K562 (cell line): ENCODE data around the gene TPK1. TPM values are rescaled to one million over a fixed set of nuclear protein-coding genes. Genes with fewer than 3 reads are reported as not detected.

Source experiments
- ATAC-seq: fragments of 200-7000 bp; cut with Tn5 transposase; 3 replicates; pipeline ENCODE4 v1.9.1; 2020; ENCODE audit warnings: moderate library complexity
- BruUV-seq: library from RNA; stranded (reverse); fragments of 400-500 nt; replicated peaks from 2 replicates; lab custom pipeline; 2021; lab: Mats Ljungman, UMichigan
- CTCF ChIA-PET: fragments of 300-600 bp; formaldehyde crosslinking; extraction: SDS; loops from one replicate; lab custom pipeline; 2021; ENCODE audit warnings: low intra/inter-chr PET ratio; lab: Yijun Ruan, JAX
- POLR2A ChIA-PET: fragments of 300-600, 350-650 bp; sonication (Branson Sonifier 250); formaldehyde crosslinking; extraction: SDS; loops from one replicate; lab custom pipeline; 2021; ENCODE audit warnings: antibody characterized with exemption, inconsistent platforms; lab: Yijun Ruan, JAX
- DNase-seq, 4 experiments: peaks; one replicate each; pipeline versions ENCODE4 v3.0.0 to v3.0.0-alpha.2; 2011 to 2018; ENCODE audit warnings: low spot score in 3 of 4, mixed read lengths in 3 of 4; ENCODE audit errors: extremely low read depth in 1 of 4
- FAIRE-seq: peaks from 2 replicates; lab custom pipeline; 2011; peaks lifted over from hg19 to GRCh38; lab: Jason Lieb, UNC
- H2AFZ ChIP-seq: 2 replicates; pipeline ENCODE4 v1.6.0; 2011; ENCODE audit warnings: low read depth, low read length, control low read depth, inconsistent platforms
- H3K27ac ChIP-seq: fragments of 200-600 bp; 3 replicates; pipeline ENCODE4 v1.8.0; 2011; ENCODE audit warnings: low read depth, mild to moderate bottlenecking, control low read depth, inconsistent platforms, low read length, moderate library complexity, mixed read lengths; ENCODE audit errors: extremely low read depth
- H3K27me3 ChIP-seq, 2 experiments: fragments of 300-600 bp in 1 of 2; 2 replicates in 1 of 2; 3 replicates in 1 of 2; pipeline versions ENCODE4 v1.6.0 to v1.8.0; 2011; ENCODE audit warnings: inconsistent platforms in 2 of 2, low read length in 2 of 2, mild to moderate bottlenecking in 1 of 2, mixed read lengths in 1 of 2, moderate library complexity in 1 of 2; ENCODE audit not compliant: control insufficient read depth in 2 of 2, insufficient read depth in 2 of 2
- H3K36me3 ChIP-seq: fragments of 300-600 bp; 3 replicates; pipeline ENCODE4 v1.8.0; 2011; ENCODE audit warnings: mild to moderate bottlenecking, low read length, inconsistent platforms; ENCODE audit not compliant: control insufficient read depth, insufficient read depth
- H3K4me1 ChIP-seq, 2 experiments: fragments of 200-600 bp in 1 of 2; replicated peaks in 1 of 2; 2 replicates in 1 of 2; 3 replicates in 1 of 2; pipeline versions ENCODE4 v1.5.1 to v1.8.0; 2011; ENCODE audit warnings: inconsistent platforms in 2 of 2, low read length in 2 of 2, mild to moderate bottlenecking in 1 of 2, mixed read lengths in 1 of 2, moderate library complexity in 1 of 2; ENCODE audit not compliant: control insufficient read depth in 2 of 2, insufficient read depth in 2 of 2
- H3K4me2 ChIP-seq: 2 replicates; pipeline ENCODE4 v1.6.1; 2011; ENCODE audit warnings: low read length, control low read depth, inconsistent platforms, mixed read lengths; ENCODE audit not compliant: insufficient read depth
- H3K4me3 ChIP-seq: fragments of 200-600 bp; sonication (generic), shearing (Covaris generic); 2 replicates; pipeline ENCODE4 v1.5.1; 2016; ENCODE audit warnings: control low read depth, inconsistent platforms
- H3K79me2 ChIP-seq: fragments of 200-600 bp; 3 replicates; pipeline ENCODE4 v1.8.0; 2011; ENCODE audit warnings: low read length, inconsistent platforms; ENCODE audit not compliant: control insufficient read depth, insufficient read depth
- H3K9ac ChIP-seq, 2 experiments: 2 replicates each; pipeline versions ENCODE4 v1.6.0 to v1.6.1; 2011; ENCODE audit warnings: low read depth in 2 of 2, low read length in 2 of 2, control low read depth in 1 of 2, inconsistent platforms in 1 of 2, mild to moderate bottlenecking in 1 of 2, mixed read lengths in 1 of 2; ENCODE audit not compliant: insufficient read depth in 1 of 2
- H3K9me1 ChIP-seq: one replicate; pipeline ENCODE4 v1.6.0; 2011; ENCODE audit warnings: inconsistent platforms, mild to moderate bottlenecking, low read length, moderate library complexity; ENCODE audit not compliant: control insufficient read depth, insufficient read depth
- H3K9me3 ChIP-seq: replicated peaks from 2 replicates; pipeline ENCODE4 v1.5.1; 2011; ENCODE audit warnings: low read depth, low read length, inconsistent platforms; ENCODE audit not compliant: control insufficient read depth, insufficient read depth
- H4K20me1 ChIP-seq: replicated peaks from 2 replicates; pipeline ENCODE4 v1.6.1; 2011; ENCODE audit warnings: low read length, inconsistent platforms, mixed read lengths; ENCODE audit not compliant: control insufficient read depth, insufficient read depth
- C11orf30 ChIP-seq: fragments of 450-650 bp; IDR thresholded peaks from 2 replicates; pipeline ENCODE4 v1.6.1; 2016; ENCODE audit warnings: low read depth, mild to moderate bottlenecking
- HDAC2 ChIP-seq: fragments of 450-650 bp; IDR thresholded peaks from 2 replicates; pipeline ENCODE4 v1.6.1; 2016; ENCODE audit warnings: mild to moderate bottlenecking
- MAFG ChIP-seq: fragments of 450-650 bp; conservative IDR thresholded peaks from 2 replicates; pipeline ENCODE4 v1.6.1; 2016; ENCODE audit warnings: missing genetic modification characterization, missing compliant biosample characterization
- MAFK ChIP-seq: IDR thresholded peaks from 2 replicates; pipeline ENCODE4 v1.6.1; 2011; ENCODE audit warnings: low read length, improper control_type of control experiment
- NFE2L1 ChIP-seq: fragments of 450-650 bp; IDR thresholded peaks from 2 replicates; pipeline ENCODE4 v1.6.1; 2016; ENCODE audit warnings: missing genetic modification characterization, low read depth, mild to moderate bottlenecking, missing compliant biosample characterization, moderate library complexity, borderline replicate concordance
- NR2F6 ChIP-seq: fragments of 450-650 bp; formaldehyde crosslinking; IDR thresholded peaks from 2 replicates; pipeline ENCODE4 v1.4.0; 2020; ENCODE audit warnings: mild to moderate bottlenecking
- RBBP5 ChIP-seq: fragments of 200-600 bp; sonication (generic); IDR thresholded peaks from 2 replicates; pipeline ENCODE4 v1.6.1; 2012; ENCODE audit warnings: borderline replicate concordance, mild to moderate bottlenecking, low read length, control low read depth, inconsistent platforms; ENCODE audit not compliant: insufficient read depth, poor library complexity, severe bottlenecking
- ZNF316 ChIP-seq: fragments of 450-650 bp; IDR thresholded peaks from 2 replicates; pipeline ENCODE4 v1.6.1; 2016
- ZNF639 ChIP-seq, 2 experiments: fragments of 200-800 bp in 1 of 2; sonication (Bioruptor generic) in 1 of 2; sonication (generic) in 1 of 2; formaldehyde crosslinking in 1 of 2; IDR thresholded peaks in 1 of 2; conservative IDR thresholded peaks in 1 of 2; 2 replicates each; pipeline versions ENCODE4 v1.5.0 to v1.6.1; 2016 to 2020; ENCODE audit warnings: missing compliant biosample characterization in 1 of 2, missing genetic modification characterization in 1 of 2, missing genetic modification reagents in 1 of 2
- WGBS: fragments of 100-300 bp; shearing (Covaris generic); methylation state at CpG from one replicate; pipeline ENCODE4 v1.1.6; 2016; ENCODE audit warnings: low coverage, mixed read lengths; ENCODE audit not compliant: insufficient coverage; ENCODE audit errors: missing lambda C conversion rate; 5-methylcytosine and 5-hydroxymethylcytosine counted together
- in situ Hi-C: fragments of 300-500 bp; cut with MboI; formaldehyde crosslinking; loops from 4 replicates; pipeline ENCODE4 v1.15.0; 2018; ENCODE audit warnings: inconsistent platforms, mixed read lengths
- intact Hi-C: fragments of 100-400 bp; cut with micrococcal nuclease; formaldehyde crosslinking; loops from 2 replicates; pipeline ENCODE4 v1.14.2; 2022
- polyA plus RNA-seq, 8 experiments: library from polyadenylated mRNA; depleted of rRNA in 4 of 8; stranded (reverse) in 5 of 8; unstranded in 3 of 8; fragments of >200 nt; fragmentation: Nextera tagmentation in 2 of 8; fragmentation: Illumina TruSeq in 1 of 8; extraction: Ambion mirVana in 2 of 8; extraction: Trizol in 1 of 8; gene quantifications; 2 replicates each; pipeline versions ENCODE4 v1.2.1 to v1.2.3, GENCODE V29; 2011 to 2014; ENCODE audit warnings: inconsistent platforms in 1 of 8, missing spikeins in 1 of 8
- total RNA-seq, 7 experiments: library from RNA; depleted of rRNA in 6 of 7; stranded (reverse); fragments of >200 nt in 6 of 7; fragmentation: Illumina TruSeq in 2 of 7; extraction: Trizol in 2 of 7; gene quantifications; 2 replicates each; pipeline versions ENCODE4 v1.2.1 to v1.2.3, GENCODE V29; 2011 to 2021; ENCODE audit warnings: low replicate concordance in 1 of 7

TPK1 gene
- total and polyA plus RNA-seq, 9 of the 15 experiments (the other 6 are each of a cell fraction or from before 2014, with no cell fraction given), result 5.1 to 16.2 (median 9.2) TPM

- H3K4me1 ChIP-seq, result no peaks in the 10 kb centered on the region
- no peak overlapping the region for H3K4me2 ChIP-seq
- no peak for TF ChIP-seq HDAC2
- peak; percentile 57; the same call in 1 of the 2 replicates for TF ChIP-seq NFE2L1 (tag)
- TF ChIP-seq NR2F6 (CRISPR knock-in tag), result no peak
- TF ChIP-seq MAFK, result peak; percentile 27; the same call in 1 of the 2 replicates
- TF ChIP-seq RBBP5, result no peak
- TF ChIP-seq MAFG, result peak; percentile 61
- TF ChIP-seq ZNF639 (CRISPR knock-in tag; conservative IDR thresholded peaks at IDR 0.05 in 1 of 2, IDR thresholded peaks at IDR 0.05 in 1 of 2), result no peak
- TF ChIP-seq C11orf30, result peak; percentile 30
- TF ChIP-seq ZNF316, result peak; percentile 84
- FAIRE-seq (no peak), DNase-seq (no peak), ATAC-seq (no peak)
- no peaks in the 10 kb centered on the region for H3K36me3 ChIP-seq
- intact Hi-C loops (no loop called here), in situ Hi-C loops (no loop called here)
- no peaks in the 10 kb centered on the region for H4K20me1 ChIP-seq
- no TSS peak for BruUV-seq
- H3K4me3 ChIP-seq, result no peak overlapping the region
- H3K9me1 ChIP-seq, result no peaks in the 10 kb centered on the region
- ChIA-PET CTCF (no interaction called here), POLR2A (no interaction called here)
- H3K79me2 ChIP-seq, result no peaks in the 10 kb centered on the region
- WGBS, result 2% methylated on average over 3 of the region's 3 CpGs
- H3K9me3 ChIP-seq, result no peaks in the 10 kb centered on the region
- no peak overlapping the region for H3K27ac ChIP-seq
- no peaks in the 10 kb centered on the region for H3K27me3 ChIP-seq
- H2AFZ ChIP-seq, result no peak overlapping the region
- H3K9ac ChIP-seq, result no peak overlapping the region
Observed at GRCh38 chr7:144730224-144730623, 105.6 kb downstream of the TPK1 start.
